Medulla oblongata (tissue), 1 donor: ENCODE results near the gene APBB1IP.
"Not testable (repeated sequence)": the region's sequence is repeated elsewhere in the genome, so short reads cannot be mapped to it uniquely, and the experiment has no call there.

ENCODE experiments used
- DNase-seq: peaks from one replicate; pipeline ENCODE4 v3.0.0-alpha.2; 2015; ENCODE audit errors: extremely low spot score

Gene APBB1IP

GRCh38 chr10:26437637-26438461 is at the start of gene APBB1IP:
Gene APBB1IP (plus strand): TSS chr10:26438341. CDS start chr10:26492327, 53,986 bp downstream.
- DNase-seq = peak; percentile 81

DNA sequence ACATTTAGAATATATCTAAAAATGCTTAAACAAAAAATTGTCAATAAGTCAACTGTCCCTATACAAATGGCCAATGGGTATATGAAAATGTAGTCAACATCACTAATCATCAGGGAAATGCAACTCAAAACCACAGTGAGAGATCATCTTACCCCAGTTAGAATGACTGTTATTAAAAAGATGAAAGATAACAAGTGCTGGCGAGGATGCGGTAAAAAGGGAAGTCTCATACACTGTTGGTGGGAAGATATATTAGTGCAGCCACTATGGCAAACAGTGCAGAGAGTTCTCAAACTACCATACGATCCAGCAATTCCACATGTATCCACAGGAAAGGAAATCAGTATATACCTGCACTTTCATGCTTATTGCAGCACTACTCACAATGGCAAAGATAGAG is 48.6 kb upstream of the APBB1IP start:
- no peak for DNase-seq

- DNase-seq = peak; percentile 59
These were observed 46.1 kb upstream of the APBB1IP start for GRCh38 chr10:26391701-26392695.

DNA sequence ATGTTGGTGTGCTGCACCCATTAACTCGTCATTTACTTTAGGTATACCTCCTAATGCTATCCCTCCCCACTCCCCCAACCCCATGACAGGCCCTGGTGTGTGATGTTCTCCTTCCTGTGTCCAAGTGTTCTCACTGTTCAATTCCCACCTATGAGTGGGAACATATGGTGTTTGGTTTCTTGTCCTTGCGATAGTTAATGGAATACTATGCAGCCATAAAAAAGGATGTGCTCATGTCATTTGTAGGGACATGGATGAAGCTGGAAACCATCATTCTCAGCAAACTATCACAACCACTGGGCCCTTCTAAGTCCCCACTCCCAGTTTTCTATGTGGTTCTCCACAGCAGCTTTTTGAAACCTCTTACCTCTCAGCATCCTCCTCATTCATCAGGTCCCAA is 39.8 kb upstream of the APBB1IP start:
- not testable (repeated sequence) for DNase-seq

GRCh38 chr10:26407406-26407969 is 30.7 kb upstream of the APBB1IP start:
- no peak for DNase-seq

DNA sequence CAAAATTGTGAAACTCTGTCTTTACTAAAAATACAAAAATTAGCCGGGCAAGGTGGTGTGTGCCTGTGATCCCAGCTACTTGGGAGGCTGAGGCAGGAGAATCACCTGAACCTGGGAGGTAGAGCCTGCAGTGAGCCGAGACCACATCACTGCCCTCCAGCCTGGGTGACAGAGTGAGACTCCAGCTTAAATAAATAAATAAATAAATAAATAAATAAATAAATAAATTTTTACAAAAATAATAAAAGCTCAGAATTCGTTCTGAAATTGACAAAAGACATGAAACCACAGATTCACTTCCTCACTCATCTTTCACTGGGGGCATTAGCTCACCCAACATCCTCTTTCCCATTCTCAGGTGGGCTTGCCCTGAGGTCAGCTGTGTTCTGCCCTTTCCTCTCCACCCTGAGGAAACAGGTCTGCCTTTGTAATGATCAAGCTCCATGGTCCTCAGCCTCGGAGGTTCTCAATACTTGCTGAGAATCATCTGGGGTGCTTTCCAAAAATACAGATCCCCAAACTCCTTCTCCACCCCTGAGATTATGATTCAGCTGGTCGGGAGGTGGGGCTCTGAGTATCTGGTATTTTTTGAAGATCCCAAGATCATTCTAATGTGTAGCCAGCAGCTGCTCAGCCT is 29.2 kb upstream of the APBB1IP start:
- DNase-seq = no peak

- DNase-seq = no peak
These were observed 27.8 kb upstream of the APBB1IP start for GRCh38 chr10:26410356-26410755.

GRCh38 chr10:26412932-26413331 is 25.2 kb upstream of the APBB1IP start:
- DNase-seq = no peak

DNA sequence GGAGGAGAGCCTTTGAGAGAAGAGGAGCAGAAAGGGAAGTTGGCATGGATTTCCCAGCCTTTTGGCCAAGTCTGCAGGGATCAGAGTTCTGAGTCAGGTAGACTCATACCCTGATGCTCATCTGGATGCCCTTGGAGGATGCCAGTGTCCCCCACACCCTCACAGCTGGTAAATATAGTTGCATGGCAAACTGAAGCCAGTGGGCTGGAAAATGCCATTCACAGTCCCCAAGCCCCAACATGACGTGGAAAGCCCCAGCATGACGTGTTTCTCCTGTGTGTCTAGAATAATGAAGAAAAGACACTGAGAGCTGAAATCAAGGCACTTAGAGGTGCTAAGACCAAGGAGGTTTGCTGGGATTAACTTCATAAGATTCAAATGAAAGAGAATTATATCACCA is 24.8 kb upstream of the APBB1IP start:
- DNase-seq = no peak

GRCh38 chr10:26417136-26417535 is 21.0 kb upstream of the APBB1IP start:
- DNase-seq = no peak

DNA sequence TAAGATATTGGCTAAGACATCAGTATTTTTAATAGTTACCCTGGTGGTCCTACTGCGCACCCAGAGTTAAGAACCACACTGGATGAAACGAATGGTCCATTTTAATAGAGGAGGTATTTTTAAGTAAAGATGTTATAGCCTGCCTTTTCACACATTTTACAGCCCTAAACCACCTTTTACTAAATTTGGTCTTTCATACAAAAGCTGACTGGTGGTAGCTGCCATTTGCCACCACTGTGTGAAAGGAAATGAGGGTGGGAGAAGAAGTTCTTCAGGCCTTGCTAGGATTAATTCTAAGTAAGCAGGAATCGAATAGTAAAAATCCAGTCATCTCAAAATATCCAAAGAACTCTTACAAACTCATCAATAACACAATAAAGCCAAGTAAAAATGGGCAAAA is 15.2 kb upstream of the APBB1IP start:
- no peak for DNase-seq

DNA sequence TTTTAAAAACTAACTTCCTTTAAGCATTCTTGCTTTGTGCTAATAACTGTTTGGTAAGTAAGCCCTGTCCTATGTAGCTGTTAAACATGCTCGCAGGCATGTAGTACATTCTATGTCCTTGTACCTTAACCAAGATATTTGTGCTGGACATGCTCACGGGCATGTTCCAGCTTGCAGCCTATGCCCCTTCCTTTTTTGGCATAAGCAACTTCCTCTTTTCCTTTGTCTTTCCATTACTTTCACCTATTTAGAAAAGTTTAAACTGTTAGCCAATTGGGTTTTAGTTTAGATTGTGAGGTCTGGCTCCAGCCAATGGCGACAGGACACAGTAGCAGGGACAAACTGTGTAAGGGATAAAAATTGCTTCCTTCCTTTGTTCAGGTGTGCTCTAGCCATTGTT is 14.4 kb upstream of the APBB1IP start:
- no peak for DNase-seq

DNA sequence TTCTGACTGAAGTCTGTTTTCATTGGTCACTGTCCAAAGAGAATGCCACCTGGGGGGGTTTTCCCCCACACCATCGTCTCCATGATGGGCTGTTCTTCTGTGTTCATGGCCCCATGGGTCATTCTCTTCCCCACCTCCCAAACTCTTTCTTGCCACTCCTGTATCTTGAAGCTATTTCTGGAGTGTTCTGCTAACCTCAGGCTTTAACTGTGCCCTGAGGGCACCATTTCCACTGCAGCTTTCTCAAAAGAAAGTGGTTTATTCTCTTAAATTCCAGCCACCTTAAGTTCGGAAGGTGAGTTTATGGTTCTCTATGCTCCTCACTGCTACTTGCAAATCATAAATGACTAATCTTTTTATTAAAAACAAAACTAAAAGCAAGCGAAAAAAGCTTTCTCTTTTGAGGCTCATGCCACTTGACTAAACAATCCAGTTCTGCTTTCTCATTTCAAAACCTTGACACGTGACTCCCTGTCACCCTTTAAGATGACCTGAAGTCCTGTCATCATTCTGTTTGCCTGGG is 7.4 kb upstream of the APBB1IP start:
- peak; percentile 74 for DNase-seq

- peak; percentile 20 for DNase-seq
These were observed 5.2 kb upstream of the APBB1IP start for GRCh38 chr10:26432938-26433337.

- no peak for DNase-seq
These were observed 2.3 kb upstream of the APBB1IP start for GRCh38 chr10:26435852-26436251.

DNA sequence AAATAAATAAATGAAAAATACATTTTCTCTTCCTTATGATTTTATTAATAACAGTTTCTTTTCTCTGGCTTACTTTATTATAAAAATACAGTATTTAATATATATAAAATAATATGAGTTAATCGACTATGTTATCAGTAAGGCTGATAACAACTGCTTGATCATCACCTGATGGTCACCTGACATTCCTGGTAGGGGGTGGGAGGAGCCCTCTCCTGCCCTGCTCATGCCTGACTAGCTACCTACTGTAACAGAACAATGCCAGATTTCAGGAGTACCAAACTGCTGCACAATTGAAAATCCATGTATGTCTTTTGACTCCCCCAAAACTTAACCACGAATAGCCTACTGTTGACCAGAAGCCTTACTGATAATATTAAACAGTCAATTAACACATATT is 1.3 kb upstream of the APBB1IP start:
- DNase-seq = no peak

GRCh38 chr10:26438534-26439341 is 597 bp downstream of the APBB1IP start:
- DNase-seq = no peak

- DNase-seq = no peak
These were observed 1.4 kb downstream of the APBB1IP start for GRCh38 chr10:26439406-26440087.

DNA sequence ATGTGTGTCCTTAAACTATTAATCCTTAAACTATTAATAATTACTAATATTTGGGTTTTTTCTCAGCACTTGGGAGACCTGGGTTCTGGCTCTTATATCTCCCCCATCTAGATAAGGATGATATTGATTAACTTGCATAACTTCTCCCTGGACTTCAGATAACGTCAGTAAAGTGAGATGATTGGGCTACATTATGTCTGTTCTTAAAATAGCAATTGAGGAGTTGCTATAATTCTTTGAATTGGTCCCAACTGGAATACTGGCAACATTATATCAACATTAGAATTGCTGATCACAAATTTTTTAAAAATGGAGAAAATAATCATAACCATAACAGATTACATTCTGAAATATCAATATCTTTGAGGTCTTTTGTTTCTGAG is 1.9 kb downstream of the APBB1IP start:
- DNase-seq = no peak
